Lower lobe of right lung (tissue), 2 donors: Measurements from ENCODE around the gene ABL1. TPM values are rescaled to one million over a fixed set of nuclear protein-coding genes. Genes with fewer than 3 reads are reported as not detected.

Experiments
- ATAC-seq, 2 donors: fragments of 200-7000 bp; cut with Tn5 transposase; one replicate each; pipeline ENCODE4 v1.9.1; 2020 to 2022; ENCODE audit warnings: mild to moderate bottlenecking in 2 of 2, moderate library complexity in 2 of 2
- DNase-seq: peaks from one replicate; pipeline ENCODE4 v3.0.0-alpha.2; 2020
- H3K27ac ChIP-seq: fragments of 200-600 bp; one replicate; pipeline ENCODE4 v1.8.0; 2022
- H3K27me3 ChIP-seq: fragments of 200-600 bp; one replicate; pipeline ENCODE4 v1.8.0; 2022; ENCODE audit warnings: low read depth
- H3K36me3 ChIP-seq: fragments of 200-600 bp; one replicate; pipeline ENCODE4 v1.8.0; 2022; ENCODE audit warnings: mild to moderate bottlenecking
- H3K4me1 ChIP-seq: fragments of 200-600 bp; one replicate; pipeline ENCODE4 v1.8.0; 2022
- H3K4me3 ChIP-seq: fragments of 200-600 bp; one replicate; pipeline ENCODE4 v1.8.0; 2022; ENCODE audit warnings: mild to moderate bottlenecking
- H3K9me3 ChIP-seq: fragments of 200-600 bp; one replicate; pipeline ENCODE4 v1.8.0; 2022
- CTCF ChIP-seq: fragments of 200-600 bp; IDR thresholded peaks from one replicate; pipeline ENCODE4 v1.8.0; 2022; ENCODE audit warnings: antibody characterized with exemption, mild to moderate bottlenecking
- intact Hi-C: fragments of 100-400 bp; cut with DNase I; formaldehyde crosslinking; loops from one replicate; pipeline ENCODE4 v1.11.0; 2022
- total RNA-seq: library from RNA; stranded (reverse); fragmentation: NEBNext Ultra II Directional; extraction: Animal tissue kit (Norgen Biotek cat#: 25700); gene quantifications from one replicate; pipeline ENCODE4 v1.2.1, GENCODE V29; 2021
- donor health status: DM: no; HTN: yes; CAD: no; lungs with severe emphysema.

The ABL1 gene
- total RNA-seq, 1 donor from 2014 or later = 50.2 TPM

- H3K27me3 ChIP-seq = peaks cover 17% of the 10 kb centered on the region
- intact Hi-C loops = no loop called here
- no peak for ATAC-seq
Measured at GRCh38 chr9:130918101-130918825, 83.2 kb downstream of the ABL1 start.

GRCh38 chr9:130918826-130919558 lies 83.9 kb downstream of the ABL1 start:
- no peaks in the 10 kb centered on the region for H3K9me3 ChIP-seq
- no peak for TF ChIP-seq CTCF
- intact Hi-C loops = no loop called here
- no peak overlapping the region for H3K27ac ChIP-seq
- DNase-seq (no peak), ATAC-seq (no peak)
- no peaks in the 10 kb centered on the region for H3K4me1 ChIP-seq
- H3K4me3 ChIP-seq = no peak overlapping the region
- H3K27me3 ChIP-seq = peaks cover 25% of the 10 kb centered on the region
- no peaks in the 10 kb centered on the region for H3K36me3 ChIP-seq

More at GRCh38 chr9:130918101-130918825, 83.2 kb downstream of the ABL1 start:
- TF ChIP-seq CTCF = no peak
- H3K36me3 ChIP-seq = no peaks in the 10 kb centered on the region
- no peak overlapping the region for H3K4me3 ChIP-seq
- H3K9me3 ChIP-seq = no peaks in the 10 kb centered on the region
- DNase-seq = no peak
- H3K4me1 ChIP-seq = no peaks in the 10 kb centered on the region
- H3K27ac ChIP-seq = no peak overlapping the region

- Histone ChIP-seq H3K36me3 (no peaks in the 10 kb centered on the region), H3K27ac (no peak overlapping the region), H3K27me3 (peaks cover 27% of the 10 kb centered on the region), H3K4me3 (no peak overlapping the region), H3K4me1 (no peaks in the 10 kb centered on the region), H3K9me3 (no peaks in the 10 kb centered on the region)
- no peak for TF ChIP-seq CTCF
- intact Hi-C loops = no loop called here
- ATAC-seq = no peak
- no peak for DNase-seq
Measured at GRCh38 chr9:130919559-130920145, 84.6 kb downstream of the ABL1 start.

GRCh38 chr9:130920233-130920632 lies 85.2 kb downstream of the ABL1 start:
- H3K9me3 ChIP-seq = no peaks in the 10 kb centered on the region
- H3K4me1 ChIP-seq = no peaks in the 10 kb centered on the region
- DNase-seq (no peak), ATAC-seq (no peak)
- no peaks in the 10 kb centered on the region for H3K36me3 ChIP-seq
- intact Hi-C loops = no loop called here
- H3K27ac ChIP-seq = no peak overlapping the region
- H3K27me3 ChIP-seq = peaks cover 27% of the 10 kb centered on the region
- no peak overlapping the region for H3K4me3 ChIP-seq
- TF ChIP-seq CTCF = no peak

GRCh38 chr9:130920762-130921299 lies 85.8 kb downstream of the ABL1 start:
- intact Hi-C loops = no loop called here
- Histone ChIP-seq H3K9me3 (no peaks in the 10 kb centered on the region), H3K36me3 (no peaks in the 10 kb centered on the region), H3K4me1 (no peaks in the 10 kb centered on the region), H3K27ac (no peak overlapping the region), H3K27me3 (peaks cover 27% of the 10 kb centered on the region), H3K4me3 (no peak overlapping the region)
- ATAC-seq (no peak), DNase-seq (no peak)
- no peak for TF ChIP-seq CTCF
